ENCODE results near the gene MACROD2.
"Not testable (repeated sequence)": the region's sequence is repeated elsewhere in the genome, so short reads cannot be mapped to it uniquely, and the experiment has no call there.

Gene MACROD2

GRCh38 chr20:15109494-15109893 is 1114.2 kb downstream of the MACROD2 start:
- in situ Hi-C loops (cut with HindIII; ENCODE audit: low pct_unique_long_range_greater_than_20kb, low sequenced_read_pairs): no loop called here

GRCh38 chr20:15111654-15112053 is 1116.3 kb downstream of the MACROD2 start:
- TF ChIP-seq JUND (IDR thresholded peaks at IDR 0.05; ENCODE audit: low read depth): no peak
- no peak for DNase-seq (ENCODE audit: low read depth in 1 of 2, low spot score in 1 of 2)
- in situ Hi-C loops (cut with HindIII; ENCODE audit: low pct_unique_long_range_greater_than_20kb, low sequenced_read_pairs): no loop called here

More at GRCh38 chr20:15109494-15109893, 1114.2 kb downstream of the MACROD2 start:
- TF ChIP-seq JUND (IDR thresholded peaks at IDR 0.05; ENCODE audit: low read depth): no peak
- no peak for DNase-seq (ENCODE audit: low read depth in 1 of 2, low spot score in 1 of 2)

GRCh38 chr20:15113144-15113773 is 1117.9 kb downstream of the MACROD2 start:
- no peak for TF ChIP-seq JUND (IDR thresholded peaks at IDR 0.05; ENCODE audit: low read depth)
- DNase-seq (ENCODE audit: low read depth in 1 of 2, low spot score in 1 of 2): no peak
- in situ Hi-C loops (cut with HindIII; ENCODE audit: low pct_unique_long_range_greater_than_20kb, low sequenced_read_pairs): no loop called here

- peak; percentile 65 for TF ChIP-seq JUND (IDR thresholded peaks at IDR 0.05; ENCODE audit: low read depth)
- in situ Hi-C loops (cut with HindIII; ENCODE audit: low pct_unique_long_range_greater_than_20kb, low sequenced_read_pairs): no loop called here
- peak in 1 of 2 experiments; percentile 23 for DNase-seq (ENCODE audit: low read depth in 1 of 2, low spot score in 1 of 2)
Measured at GRCh38 chr20:15119852-15120487, 1124.7 kb downstream of the MACROD2 start.

- no peak for DNase-seq (ENCODE audit: low read depth in 1 of 2, low spot score in 1 of 2)
- in situ Hi-C loops (cut with HindIII; ENCODE audit: low pct_unique_long_range_greater_than_20kb, low sequenced_read_pairs): no loop called here
- no peak for TF ChIP-seq JUND (IDR thresholded peaks at IDR 0.05; ENCODE audit: low read depth)
Measured at GRCh38 chr20:15122613-15123012, 1127.3 kb downstream of the MACROD2 start.

DNA sequence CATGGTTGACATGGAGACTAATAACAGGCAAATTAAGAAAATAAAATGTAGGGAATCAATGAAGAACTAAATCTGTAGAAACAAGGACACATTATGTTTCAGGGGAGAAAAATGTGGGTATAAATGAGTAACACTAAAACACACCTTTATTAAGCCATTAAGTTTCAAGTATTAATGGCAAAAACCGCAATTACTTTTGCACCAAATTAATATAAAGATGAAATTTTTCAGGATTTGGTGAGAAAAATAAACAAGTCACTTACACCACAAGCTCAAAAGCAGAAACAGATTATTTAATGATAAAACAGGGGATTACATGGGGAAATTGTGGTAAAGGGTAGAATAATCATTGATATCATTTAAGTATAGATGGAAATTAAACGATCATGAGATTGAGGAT is 1135.9 kb downstream of the MACROD2 start:
- no peak for TF ChIP-seq JUND (IDR thresholded peaks at IDR 0.05; ENCODE audit: low read depth)
- in situ Hi-C loops (cut with HindIII; ENCODE audit: low pct_unique_long_range_greater_than_20kb, low sequenced_read_pairs): no loop called here
- DNase-seq (ENCODE audit: low read depth in 1 of 2, low spot score in 1 of 2): no peak

- no peak for TF ChIP-seq JUND (IDR thresholded peaks at IDR 0.05; ENCODE audit: low read depth)
- DNase-seq (ENCODE audit: low read depth in 1 of 2, low spot score in 1 of 2): no peak
- in situ Hi-C loops (cut with HindIII; ENCODE audit: low pct_unique_long_range_greater_than_20kb, low sequenced_read_pairs): no loop called here
Measured at GRCh38 chr20:15138548-15139126, 1143.3 kb downstream of the MACROD2 start.

DNA sequence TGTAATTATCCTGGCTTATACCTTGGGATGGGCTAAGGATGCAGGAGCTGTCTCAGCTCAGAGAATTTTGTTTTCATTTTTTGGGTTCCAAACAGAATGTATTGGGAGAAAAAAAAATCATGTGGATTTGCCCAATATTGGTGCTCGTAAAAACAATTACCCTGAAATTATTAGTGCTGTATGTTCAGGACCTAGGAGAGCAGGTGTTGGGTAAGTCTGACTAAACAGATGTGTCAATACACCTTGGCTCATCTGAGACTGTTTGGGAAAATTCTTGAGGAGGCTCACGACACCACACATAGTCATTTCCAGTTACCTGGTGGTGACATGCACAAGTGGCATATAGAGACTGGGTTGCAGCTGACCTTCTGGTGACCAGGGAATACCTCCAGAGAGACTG is 1144.2 kb downstream of the MACROD2 start:
- DNase-seq (ENCODE audit: low read depth in 1 of 2, low spot score in 1 of 2): peak in 1 of 2 experiments; percentile 11
- in situ Hi-C loops (cut with HindIII; ENCODE audit: low pct_unique_long_range_greater_than_20kb, low sequenced_read_pairs): no loop called here

DNA sequence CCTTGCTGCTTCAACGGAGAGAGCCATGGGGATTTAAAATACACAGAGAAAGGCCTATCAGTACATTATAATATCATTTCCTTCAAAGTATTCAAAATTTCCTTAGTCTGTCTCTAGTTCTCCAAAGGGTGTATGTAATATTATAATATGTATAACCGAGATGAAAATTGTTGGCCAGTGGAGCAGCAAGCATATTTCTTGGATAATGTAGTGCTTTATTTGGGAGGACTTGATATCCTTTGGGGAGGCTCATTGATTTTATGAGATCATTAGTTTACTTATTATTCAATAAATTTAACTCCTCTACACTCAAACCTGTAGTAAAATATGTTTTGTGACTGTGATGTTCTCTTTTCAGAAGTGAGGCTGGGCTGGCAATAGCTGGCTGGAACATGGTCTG is 1145.0 kb downstream of the MACROD2 start:
- DNase-seq (ENCODE audit: low read depth in 1 of 2, low spot score in 1 of 2): no peak
- no peak for TF ChIP-seq JUND (IDR thresholded peaks at IDR 0.05; ENCODE audit: low read depth)
- in situ Hi-C loops (cut with HindIII; ENCODE audit: low pct_unique_long_range_greater_than_20kb, low sequenced_read_pairs): no loop called here

More for the DNA sequence above, 1144.2 kb downstream of the MACROD2 start:
- TF ChIP-seq JUND (IDR thresholded peaks at IDR 0.05; ENCODE audit: low read depth): no peak

DNA sequence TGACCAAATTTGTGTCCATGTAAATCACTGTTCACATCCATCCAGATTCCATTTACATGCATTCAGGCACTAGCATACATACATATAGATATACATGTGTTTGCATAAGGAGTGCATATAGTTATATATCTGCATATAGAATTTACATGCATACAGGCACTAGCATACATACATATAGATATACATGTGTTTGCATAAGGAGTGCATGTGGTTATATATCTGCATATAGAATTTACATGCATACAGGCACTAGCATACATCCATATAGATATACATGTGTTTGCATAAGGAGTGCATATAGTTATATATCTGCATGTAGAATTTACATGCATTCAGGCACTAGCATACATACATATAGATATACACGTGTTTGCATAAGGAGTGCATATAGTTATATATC is 1145.6 kb downstream of the MACROD2 start:
- in situ Hi-C loops (cut with HindIII; ENCODE audit: low pct_unique_long_range_greater_than_20kb, low sequenced_read_pairs); DNase-seq (ENCODE audit: low read depth in 1 of 2, low spot score in 1 of 2): not testable (repeated sequence)

GRCh38 chr20:15141861-15142260 is 1146.5 kb downstream of the MACROD2 start:
- DNase-seq (ENCODE audit: low read depth in 1 of 2, low spot score in 1 of 2): no peak
- no peak for TF ChIP-seq JUND (IDR thresholded peaks at IDR 0.05; ENCODE audit: low read depth)
- in situ Hi-C loops (cut with HindIII; ENCODE audit: low pct_unique_long_range_greater_than_20kb, low sequenced_read_pairs): no loop called here

GRCh38 chr20:15143478-15143877 is 1148.2 kb downstream of the MACROD2 start:
- no peak for TF ChIP-seq JUND (IDR thresholded peaks at IDR 0.05; ENCODE audit: low read depth)
- DNase-seq (ENCODE audit: low read depth in 1 of 2, low spot score in 1 of 2): no peak
- in situ Hi-C loops (cut with HindIII; ENCODE audit: low pct_unique_long_range_greater_than_20kb, low sequenced_read_pairs): no loop called here

GRCh38 chr20:15144916-15145315 is 1149.6 kb downstream of the MACROD2 start:
- no peak for TF ChIP-seq JUND (IDR thresholded peaks at IDR 0.05; ENCODE audit: low read depth)
- in situ Hi-C loops (cut with HindIII; ENCODE audit: low pct_unique_long_range_greater_than_20kb, low sequenced_read_pairs): no loop called here
- peak in 1 of 2 experiments; percentile 64 for DNase-seq (ENCODE audit: low read depth in 1 of 2, low spot score in 1 of 2)

Measured in T47D (cell line).